NCI-H2029 (cell line): ENCODE measurements around the gene TAF1.
A peak's percentile ranks its signal among the peaks of the same experiment; 100 is the strongest.
"Not testable (repeated sequence)": the region's sequence is repeated elsewhere in the genome, so short reads cannot be mapped to it uniquely, and the experiment has no call there.

Source experiments
- DNase-seq: peaks from one replicate; lab custom pipeline; 2025; lab: John Stamatoyannopoulos, UW

Gene TAF1

GRCh38 chrX:71365875-71366673 lies at the start of gene TAF1:
Gene TAF1, plus strand, starts transcription at chrX:71366357. Its CDS starts 18 bp downstream, at chrX:71366375.
- peak; percentile 94 for DNase-seq

GRCh38 chrX:71316959-71317358 lies 49.2 kb upstream of the TAF1 start:
- DNase-seq: not testable (repeated sequence)

- DNase-seq: no peak
Measured at GRCh38 chrX:71320126-71320525, 46.0 kb upstream of the TAF1 start.

DNA sequence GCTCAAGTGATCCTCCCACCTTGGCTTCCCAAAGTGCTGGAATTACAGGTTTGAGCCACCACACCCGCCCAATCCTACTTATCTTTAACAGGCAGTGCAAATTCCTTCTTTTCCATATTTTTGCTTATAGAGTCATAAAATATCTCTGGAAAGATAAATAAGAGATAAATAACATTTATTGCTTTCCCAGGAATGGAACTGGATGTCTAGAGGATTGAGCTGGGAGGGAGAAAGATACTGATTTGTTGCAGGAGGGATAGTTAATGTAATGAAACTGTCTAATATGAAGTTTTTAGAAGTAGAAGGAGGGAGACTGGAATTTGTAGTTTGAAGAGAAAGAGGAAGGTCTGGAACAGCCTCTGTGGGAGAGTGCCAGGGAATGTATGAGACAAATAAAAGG lies 44.4 kb upstream of the TAF1 start:
- no peak for DNase-seq

DNA sequence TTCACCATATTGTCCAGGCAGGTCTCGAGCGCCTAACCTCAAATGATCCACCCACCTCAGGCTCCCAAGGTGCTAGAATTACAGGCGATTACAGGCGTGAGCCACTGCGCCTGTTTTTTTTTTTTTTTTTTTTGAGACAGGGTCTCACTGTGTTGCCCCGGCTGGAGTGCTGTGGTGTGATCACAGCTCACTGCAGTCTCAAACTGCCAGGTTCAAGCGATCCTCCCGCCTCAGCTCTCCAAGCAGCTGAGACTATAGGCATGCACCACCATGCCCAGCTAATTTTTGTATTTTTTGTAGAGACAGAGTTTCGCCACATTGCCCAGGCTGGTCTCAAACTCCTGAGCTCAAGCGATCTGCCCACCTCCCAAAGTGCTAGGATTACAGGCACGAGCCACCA lies 41.7 kb upstream of the TAF1 start:
- not testable (repeated sequence) for DNase-seq

- DNase-seq: no peak
Measured at GRCh38 chrX:71326394-71326793, 39.8 kb upstream of the TAF1 start.

- not testable (repeated sequence) for DNase-seq
Measured at GRCh38 chrX:71349151-71349665, 16.9 kb upstream of the TAF1 start.

- DNase-seq: not testable (repeated sequence)
Measured at GRCh38 chrX:71349867-71350266, 16.3 kb upstream of the TAF1 start.

DNA sequence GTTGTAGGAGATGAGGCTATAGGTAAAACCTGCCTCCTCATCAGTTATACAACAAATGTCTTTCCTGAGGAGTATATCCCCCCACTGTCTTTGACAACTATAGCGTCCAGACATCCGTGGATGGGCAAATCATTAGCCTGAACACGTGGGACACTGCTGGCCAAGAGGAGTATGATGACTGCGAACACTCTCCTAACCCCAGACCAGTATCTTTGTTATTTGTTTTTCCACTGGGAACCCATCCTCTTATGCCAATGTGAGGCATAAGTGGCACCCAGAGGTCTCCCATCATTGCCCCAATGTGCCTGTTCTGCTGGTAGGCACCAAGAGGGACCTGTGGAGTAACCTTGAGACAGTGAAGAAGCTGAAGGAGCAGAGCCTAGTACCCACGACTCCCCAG lies 13.7 kb upstream of the TAF1 start:
- DNase-seq: not testable (repeated sequence)

- no peak for DNase-seq
Measured at GRCh38 chrX:71364221-71364620, 1.9 kb upstream of the TAF1 start.

DNA sequence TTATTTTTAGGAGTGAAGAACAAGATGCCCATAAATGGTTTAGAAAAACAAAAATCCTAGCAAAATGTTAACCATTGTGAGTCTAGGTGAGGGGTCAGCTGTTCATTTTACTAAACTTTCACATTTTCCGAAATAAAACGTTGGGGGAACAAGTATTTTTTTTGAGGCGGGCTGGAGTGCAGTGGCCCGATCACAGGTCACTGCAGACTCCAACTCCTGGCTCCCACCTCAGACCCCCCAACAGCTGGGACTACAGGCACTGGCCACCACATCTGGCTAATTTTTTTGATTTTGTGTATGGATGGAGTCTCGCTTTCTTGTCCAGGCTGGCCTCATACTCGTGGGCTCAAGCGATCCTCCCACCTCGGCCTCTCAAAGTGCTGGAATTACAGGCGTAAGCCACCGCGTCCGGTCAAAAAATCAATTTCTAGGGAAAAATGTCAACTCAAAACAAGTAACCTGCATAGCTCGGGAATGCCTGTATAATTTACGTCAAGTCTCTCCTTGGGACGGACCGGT lies 742 bp upstream of the TAF1 start:
- no peak for DNase-seq

DNA sequence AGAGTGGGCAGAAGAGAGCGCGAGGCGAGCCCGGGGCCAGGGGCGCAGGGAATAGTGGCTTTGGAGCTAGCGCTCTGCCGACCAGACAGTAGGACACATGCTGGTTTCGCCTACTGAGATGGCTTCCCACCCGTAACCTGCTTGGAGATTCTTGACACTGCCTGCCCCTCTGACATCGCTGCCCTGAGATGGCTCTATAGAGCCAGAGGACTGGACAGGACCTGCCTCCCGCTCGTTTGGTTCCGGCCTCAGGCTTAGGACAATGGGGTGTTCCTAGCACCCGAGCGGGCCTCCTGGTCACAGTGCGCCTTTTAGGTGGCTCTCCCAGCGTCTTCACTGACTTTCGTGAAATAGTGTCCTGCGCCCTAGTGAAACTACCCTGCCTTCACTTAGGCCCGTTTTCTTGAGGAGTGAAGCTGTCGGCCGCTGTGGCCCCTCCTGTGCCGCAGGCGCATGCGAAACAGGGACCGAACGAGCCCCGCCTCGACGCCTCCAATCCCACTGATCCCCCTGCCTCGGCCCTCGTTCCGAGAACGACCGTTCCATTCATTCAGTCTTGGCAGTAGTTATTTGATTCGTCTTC lies 608 bp downstream of the TAF1 start:
- no peak for DNase-seq

DNA sequence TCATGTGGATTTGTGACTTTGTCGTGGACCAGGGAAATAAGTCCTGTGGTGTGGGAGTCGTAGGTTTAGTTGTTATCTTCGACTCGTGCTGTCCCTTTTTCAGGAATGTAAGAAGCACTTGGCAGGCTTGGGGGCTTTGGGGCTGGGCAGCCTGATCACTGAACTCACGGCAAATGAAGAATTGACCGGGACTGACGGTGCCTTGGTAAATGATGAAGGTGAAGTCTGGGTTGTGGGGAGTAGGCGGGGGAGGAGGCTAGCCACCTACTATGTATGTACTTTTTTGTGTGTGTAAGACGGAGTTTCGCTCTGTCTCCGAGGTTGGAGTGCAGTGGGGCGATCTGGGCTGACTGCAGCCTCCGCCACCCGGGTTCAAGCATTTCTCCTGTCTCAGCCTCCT lies 1.2 kb downstream of the TAF1 start:
- DNase-seq: no peak

- DNase-seq: no peak
Measured at GRCh38 chrX:71372388-71372787, 6.2 kb downstream of the TAF1 start.

DNA sequence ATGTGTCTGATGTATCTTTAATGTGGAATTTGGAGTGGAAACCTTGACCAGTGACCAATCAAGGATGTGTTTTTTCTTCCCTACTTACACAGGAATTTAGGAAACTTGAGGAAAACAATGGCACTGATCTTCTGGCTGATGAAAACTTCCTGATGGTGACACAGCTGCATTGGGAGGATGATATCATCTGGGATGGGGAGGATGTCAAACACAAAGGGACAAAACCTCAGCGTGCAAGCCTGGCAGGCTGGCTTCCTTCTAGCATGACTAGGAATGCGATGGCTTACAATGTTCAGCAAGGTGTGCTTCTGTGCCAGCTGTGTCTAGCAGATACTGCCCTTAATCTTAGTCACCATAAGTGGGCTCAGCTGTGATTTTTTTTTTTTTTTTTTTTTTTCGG lies 12.6 kb downstream of the TAF1 start:
- DNase-seq: no peak

DNA sequence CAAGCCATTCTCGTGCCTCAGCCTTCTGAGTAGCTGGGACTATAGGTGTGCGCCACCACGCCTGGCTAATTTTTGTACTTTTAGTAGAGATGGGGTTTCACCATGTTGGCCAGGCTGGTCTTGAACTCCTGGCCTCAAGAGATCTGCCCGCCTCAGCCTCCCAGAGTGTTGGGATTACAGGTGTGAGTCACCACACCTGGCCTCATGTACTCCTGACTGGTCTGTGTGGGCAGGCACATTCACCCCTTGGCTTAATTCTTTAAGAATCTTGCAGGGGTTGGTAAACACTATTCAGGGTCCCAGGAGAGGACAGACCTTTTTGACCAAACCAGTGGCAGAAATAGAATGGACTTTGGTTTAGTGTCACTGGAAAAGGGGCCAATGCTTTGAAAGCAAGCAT lies 25.6 kb downstream of the TAF1 start:
- DNase-seq: not testable (repeated sequence)

DNA sequence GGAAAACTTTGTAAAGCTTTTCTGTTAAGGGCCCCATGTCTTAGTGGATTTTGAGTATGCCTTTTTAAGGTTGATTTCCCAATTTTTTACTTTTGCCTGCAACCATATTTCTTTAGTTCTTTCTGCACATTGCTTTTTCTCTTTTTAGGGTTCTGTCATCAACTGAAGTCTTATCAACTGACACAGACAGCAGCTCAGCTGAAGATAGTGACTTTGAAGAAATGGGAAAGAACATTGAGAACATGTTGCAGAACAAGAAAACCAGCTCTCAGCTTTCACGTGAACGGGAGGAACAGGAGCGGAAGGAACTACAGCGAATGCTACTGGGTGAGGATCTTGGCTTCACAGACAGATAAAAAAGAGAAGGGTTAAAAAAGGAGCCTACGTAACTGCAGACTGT lies 27.8 kb downstream of the TAF1 start:
- no peak for DNase-seq

DNA sequence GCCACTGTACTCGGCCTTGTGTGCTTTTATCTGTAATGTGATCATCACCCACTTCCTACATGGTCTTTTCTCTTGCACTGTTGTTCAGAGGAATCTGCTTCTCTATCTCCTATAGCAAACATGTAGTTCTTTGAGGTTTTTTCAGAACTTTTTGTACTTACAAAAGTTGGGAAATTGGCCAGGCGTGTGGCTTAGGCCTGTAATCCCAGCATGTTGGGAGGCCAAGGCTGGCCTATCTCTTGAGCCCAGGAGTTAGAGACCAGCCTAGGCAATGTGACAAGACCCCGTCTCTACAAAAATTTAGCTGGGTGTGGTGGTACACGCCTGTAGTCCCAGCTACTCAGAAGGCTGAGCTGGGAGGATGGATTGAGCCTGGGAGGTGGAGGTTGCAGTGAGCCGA lies 30.4 kb downstream of the TAF1 start:
- DNase-seq: no peak

GRCh38 chrX:71400710-71401109 lies 34.6 kb downstream of the TAF1 start:
- DNase-seq: no peak

GRCh38 chrX:71416260-71416659 lies 50.1 kb downstream of the TAF1 start:
- DNase-seq: not testable (repeated sequence)

DNA sequence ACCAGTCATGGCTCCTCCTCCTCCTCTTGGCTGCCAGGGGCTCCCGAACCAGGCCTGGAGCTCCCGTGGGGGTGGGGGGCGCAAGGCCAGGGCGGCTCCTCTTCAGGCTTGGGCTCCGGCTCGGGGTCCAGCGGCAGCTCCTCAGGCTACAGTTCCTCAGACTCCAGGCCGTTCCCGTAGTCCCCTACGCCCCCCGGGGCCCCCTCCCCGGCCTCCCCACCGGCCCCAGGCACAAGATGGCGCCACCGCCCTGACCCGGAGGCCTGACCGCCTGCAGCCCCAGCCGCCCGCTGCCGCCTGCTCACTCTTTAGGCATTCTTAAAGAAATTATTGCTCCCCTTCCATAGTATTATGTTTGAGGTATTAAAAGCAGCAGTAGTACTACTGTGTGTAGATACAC lies 54.5 kb downstream of the TAF1 start:
- no peak for DNase-seq

- no peak for DNase-seq
Measured at GRCh38 chrX:71432733-71433132, 66.6 kb downstream of the TAF1 start.

GRCh38 chrX:71438750-71439149 lies 72.6 kb downstream of the TAF1 start:
- DNase-seq: no peak
